Measurements from ENCODE around the gene ADAMTS9. TPM values are rescaled to one million over a fixed set of nuclear protein-coding genes. Genes with fewer than 3 reads are reported as not detected.

The ADAMTS9 gene
- polyA plus RNA-seq, 1 donor from 2014 or later = 0.32 TPM

DNA sequence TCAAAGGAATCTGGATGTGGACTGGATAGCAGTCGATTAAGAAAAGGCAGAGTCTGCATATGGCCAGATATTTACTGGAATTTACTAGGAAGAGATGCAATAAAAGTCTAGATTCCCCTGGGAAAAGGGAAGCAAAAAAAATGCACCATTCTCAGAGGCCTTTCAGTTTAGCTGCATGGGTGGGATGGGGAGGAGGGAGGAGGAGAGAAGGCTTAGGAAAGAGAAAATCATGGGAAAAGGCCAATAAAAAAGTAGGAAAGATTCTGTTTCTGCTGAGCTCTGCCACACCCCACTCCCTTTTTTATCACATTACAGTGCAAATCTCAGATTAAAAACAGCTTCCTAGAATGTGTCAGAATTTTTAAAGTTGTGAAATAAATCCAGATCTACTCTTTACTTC lies 103.6 kb downstream of the ADAMTS9 start:
- Histone ChIP-seq H3K79me2 (replicated peaks; ENCODE audit: insufficient read depth, low read length) (no peaks in the 10 kb centered on the region), H2AFZ (ENCODE audit: low read depth, low read length) (no peak overlapping the region), H3K27ac (ENCODE audit: low read length) (no peak overlapping the region)

DNA sequence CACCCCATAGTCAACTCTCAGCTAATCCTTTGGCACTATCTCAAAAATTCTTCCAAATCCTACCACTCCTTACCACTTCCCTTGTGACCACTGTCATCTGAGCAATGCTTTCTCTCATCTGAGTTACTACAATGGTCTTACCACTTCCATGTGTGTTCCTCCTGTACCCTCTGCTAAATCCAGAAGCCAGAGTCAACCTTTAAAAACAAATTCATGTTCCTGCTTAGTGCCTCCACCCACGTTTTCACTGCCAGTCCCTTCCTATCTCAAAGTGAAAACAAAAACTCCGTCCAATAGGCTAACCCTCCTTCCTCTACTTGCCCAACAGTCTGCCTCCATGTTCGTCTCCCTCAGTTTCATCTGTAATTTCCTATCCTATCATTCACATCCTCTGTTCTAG lies 109.0 kb downstream of the ADAMTS9 start:
- Histone ChIP-seq H3K9me2 (ENCODE audit: insufficient read depth, low read length) (no peaks in the 10 kb centered on the region), H3K27ac (ENCODE audit: low read length) (no peak overlapping the region), H3F3A (ENCODE audit: insufficient read depth, low read length, poor library complexity, severe bottlenecking) (no peaks in the 10 kb centered on the region), H3K4me2 (ENCODE audit: low read length) (no peak overlapping the region), H3K36me3 (ENCODE audit: insufficient read depth, low read length) (no peaks in the 10 kb centered on the region), H3K9ac (ENCODE audit: low read length) (no peak overlapping the region), H4K20me1 (ENCODE audit: insufficient read depth) (no peaks in the 10 kb centered on the region), H3K27me3 (ENCODE audit: insufficient read depth, low read depth, low read length) (no peaks in the 10 kb centered on the region), H3K4me3 (ENCODE audit: low read length) (no peak overlapping the region), H2AFZ (ENCODE audit: low read depth, low read length) (no peak overlapping the region), H3K9me3 (ENCODE audit: low read length) (no peaks in the 10 kb centered on the region), H3K79me2 (replicated peaks; ENCODE audit: insufficient read depth, low read length) (no peaks in the 10 kb centered on the region)
- TF ChIP-seq POLR2AphosphoS5 (IDR thresholded peaks at IDR 0.05) = no peak

More for the DNA sequence above, 103.6 kb downstream of the ADAMTS9 start:
- Histone ChIP-seq H3K36me3 (ENCODE audit: insufficient read depth, low read length) (no peaks in the 10 kb centered on the region), H3F3A (ENCODE audit: insufficient read depth, low read length, poor library complexity, severe bottlenecking) (no peaks in the 10 kb centered on the region), H3K4me2 (ENCODE audit: low read length) (no peak overlapping the region), H3K9ac (ENCODE audit: low read length) (no peak overlapping the region), H3K4me3 (ENCODE audit: low read length) (no peak overlapping the region), H3K27me3 (ENCODE audit: insufficient read depth, low read depth, low read length) (no peaks in the 10 kb centered on the region), H3K9me3 (ENCODE audit: low read length) (no peaks in the 10 kb centered on the region), H4K20me1 (ENCODE audit: insufficient read depth) (no peaks in the 10 kb centered on the region), H3K9me2 (ENCODE audit: insufficient read depth, low read length) (no peaks in the 10 kb centered on the region)
- TF ChIP-seq RAD21 (conservative IDR thresholded peaks at IDR 0.05) = no peak
- TF ChIP-seq CTCF (IDR thresholded peaks at IDR 0.05; ENCODE audit: poor library complexity, severe bottlenecking) = no peak
- TF ChIP-seq REST (IDR thresholded peaks at IDR 0.05; ENCODE audit: borderline replicate concordance) = no peak
- no peak for TF ChIP-seq SMC3 (conservative IDR thresholded peaks at IDR 0.05; ENCODE audit: poor library complexity)
- TF ChIP-seq TAF1 (IDR thresholded peaks at IDR 0.05; ENCODE audit: low read depth) = no peak
- no peak for TF ChIP-seq POLR2AphosphoS5 (IDR thresholded peaks at IDR 0.05)
- TF ChIP-seq MXI1 (conservative IDR thresholded peaks at IDR 0.05; ENCODE audit: poor library complexity, severe bottlenecking) = no peak
- TF ChIP-seq EP300 (conservative IDR thresholded peaks at IDR 0.05; ENCODE audit: poor library complexity, severe bottlenecking) = no peak
- no peak for TF ChIP-seq EZH2 (IDR thresholded peaks at IDR 0.05; ENCODE audit: borderline replicate concordance, insufficient read depth, low read length, poor library complexity, severe bottlenecking)
